NCI-H2196 treated with DMSO at 0.1 percent for 48 hours (cell line): ENCODE results near the gene NPHP1.
A peak's percentile ranks its signal among the peaks of the same experiment; 100 is the strongest.
"Not testable (repeated sequence)": the region's sequence is repeated elsewhere in the genome, so short reads cannot be mapped to it uniquely, and the experiment has no call there.

Experiments
- DNase-seq: peaks from one replicate; lab custom pipeline; 2025; ENCODE audit not compliant: unreplicated experiment; lab: John Stamatoyannopoulos, UW

Gene NPHP1

GRCh38 chr2:110204408-110205385 is at the start of gene NPHP1:
Gene NPHP1, minus strand, starts transcription at chr2:110205013. Its CDS starts 45 bp downstream, at chr2:110204968.
- DNase-seq = peak; percentile 83

GRCh38 chr2:110248081-110248795 is 43.4 kb upstream of the NPHP1 start:
- not testable (repeated sequence) for DNase-seq

- DNase-seq = not testable (repeated sequence)
Observed at GRCh38 chr2:110245488-110246435, 40.9 kb upstream of the NPHP1 start.

- DNase-seq = not testable (repeated sequence)
Observed at GRCh38 chr2:110243283-110243682, 38.5 kb upstream of the NPHP1 start.

DNA sequence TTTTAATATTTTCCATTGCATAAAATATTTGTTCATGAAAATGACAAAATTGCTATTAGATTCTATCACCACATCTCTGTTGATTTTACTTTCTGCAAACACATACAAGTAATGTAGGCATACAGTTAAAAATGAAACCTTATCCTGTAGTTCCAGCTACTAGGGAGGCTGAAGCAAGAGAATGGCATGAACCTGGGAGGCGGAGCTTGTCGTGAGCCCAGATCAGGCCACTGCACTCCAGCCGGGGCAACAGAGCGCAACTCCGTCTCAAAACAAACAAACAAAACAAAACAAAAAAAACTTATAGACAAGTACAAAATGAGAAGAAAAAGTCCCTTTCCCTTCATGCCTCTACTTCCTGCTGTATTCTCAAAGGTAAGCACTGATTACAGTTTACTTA is 29.7 kb upstream of the NPHP1 start:
- DNase-seq = not testable (repeated sequence)

DNA sequence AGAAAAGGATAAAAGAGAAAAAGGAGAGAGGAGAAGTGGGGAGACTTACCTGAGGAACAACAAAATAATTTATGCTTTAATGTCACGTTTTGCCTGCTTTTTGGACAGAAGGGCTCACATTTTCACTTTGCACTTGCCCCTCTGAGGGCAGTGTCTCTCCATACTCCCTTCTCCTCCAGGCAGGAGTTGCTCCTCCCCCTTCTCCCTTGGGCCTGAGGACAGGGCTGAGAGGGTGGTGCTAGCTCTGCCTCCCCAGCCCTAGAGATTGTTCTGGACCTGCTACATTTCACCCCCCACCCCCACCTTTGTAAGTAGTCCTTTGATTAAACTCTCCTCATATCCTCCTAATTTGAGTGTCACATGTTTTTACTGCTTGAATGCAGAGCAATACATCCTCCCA is 25.1 kb upstream of the NPHP1 start:
- not testable (repeated sequence) for DNase-seq

- not testable (repeated sequence) for DNase-seq
Observed at GRCh38 chr2:110222626-110223025, 17.8 kb upstream of the NPHP1 start.

GRCh38 chr2:110221938-110222337 is 17.1 kb upstream of the NPHP1 start:
- no peak for DNase-seq

GRCh38 chr2:110220190-110220564 is 15.4 kb upstream of the NPHP1 start:
- DNase-seq = no peak

- no peak for DNase-seq
Observed at GRCh38 chr2:110219496-110220189, 14.8 kb upstream of the NPHP1 start.

- DNase-seq = not testable (repeated sequence)
Observed at GRCh38 chr2:110218889-110219288, 14.1 kb upstream of the NPHP1 start.

DNA sequence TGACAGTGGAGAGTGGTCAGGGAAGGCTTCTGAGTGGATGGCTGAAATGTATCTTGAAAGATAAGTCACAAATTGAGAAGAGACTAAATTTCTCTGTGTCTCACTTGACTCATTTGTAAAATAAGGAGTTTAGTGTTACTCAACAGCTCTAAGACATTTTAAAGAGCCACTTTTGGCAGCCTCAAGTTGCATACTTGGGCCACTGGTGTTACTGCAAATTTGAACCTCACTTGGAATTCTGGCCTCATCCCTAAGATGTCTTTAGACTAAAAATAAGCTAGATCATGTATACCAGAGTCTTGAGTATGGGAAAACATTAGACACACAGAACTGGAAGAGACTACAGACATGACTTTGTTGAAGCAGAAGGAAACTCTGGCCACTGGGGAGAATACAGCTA is 12.0 kb upstream of the NPHP1 start:
- no peak for DNase-seq

DNA sequence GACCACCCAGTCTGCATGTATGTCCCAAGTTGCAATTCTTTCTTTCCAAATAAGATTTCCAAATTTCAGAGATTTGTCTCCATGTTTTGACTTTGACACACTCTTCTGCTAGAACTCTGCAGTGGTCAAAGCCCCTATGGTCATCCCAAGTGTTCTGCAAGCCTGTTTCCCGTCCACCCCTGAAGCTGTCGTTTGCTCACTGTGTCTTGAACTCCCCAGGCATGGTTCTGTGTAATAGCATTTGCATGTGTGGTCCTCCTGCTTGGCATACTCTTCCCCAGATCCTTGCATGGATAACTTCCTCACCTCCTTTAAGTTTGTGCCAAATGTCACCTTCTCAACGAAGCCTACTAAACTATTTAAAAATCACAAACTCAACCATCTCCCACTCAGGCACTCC is 11.4 kb upstream of the NPHP1 start:
- DNase-seq = no peak

GRCh38 chr2:110215566-110216158 is 10.8 kb upstream of the NPHP1 start:
- DNase-seq = no peak

DNA sequence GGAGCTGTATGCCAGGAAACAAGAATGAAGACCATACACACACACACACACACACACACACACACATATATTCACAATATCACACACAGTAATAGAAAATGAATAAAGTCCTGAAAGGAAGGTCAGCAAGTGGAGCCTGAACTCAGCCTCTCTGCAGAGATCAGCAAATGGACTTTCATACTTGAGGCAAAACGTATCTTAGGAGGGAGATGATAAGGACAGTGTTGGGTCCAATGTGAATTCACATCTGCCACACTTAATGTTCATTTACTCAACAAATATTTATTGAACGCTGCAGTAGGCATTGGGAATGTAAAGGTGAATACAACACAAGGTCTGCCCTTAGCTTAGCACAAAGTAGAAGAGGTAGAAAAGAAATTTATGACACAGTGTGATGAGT is 10.3 kb upstream of the NPHP1 start:
- no peak for DNase-seq

DNA sequence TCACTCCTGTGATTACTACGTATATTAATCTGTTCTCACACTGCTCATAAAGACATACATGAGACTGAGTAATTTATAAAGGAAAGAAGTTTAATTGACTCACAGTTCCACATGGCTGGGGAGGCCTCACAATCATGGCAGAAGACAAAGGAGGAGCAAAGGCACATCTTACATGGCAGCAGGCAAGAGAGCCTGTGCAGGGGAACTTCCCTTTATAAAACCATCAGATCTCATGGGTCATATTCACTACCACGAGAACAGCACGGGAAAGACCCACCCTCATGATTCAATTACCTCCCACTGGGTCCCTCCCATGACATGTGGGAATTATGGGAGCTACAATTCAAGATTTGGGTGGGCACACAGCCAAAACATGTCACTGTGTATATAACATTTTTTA is 8.7 kb upstream of the NPHP1 start:
- not testable (repeated sequence) for DNase-seq

DNA sequence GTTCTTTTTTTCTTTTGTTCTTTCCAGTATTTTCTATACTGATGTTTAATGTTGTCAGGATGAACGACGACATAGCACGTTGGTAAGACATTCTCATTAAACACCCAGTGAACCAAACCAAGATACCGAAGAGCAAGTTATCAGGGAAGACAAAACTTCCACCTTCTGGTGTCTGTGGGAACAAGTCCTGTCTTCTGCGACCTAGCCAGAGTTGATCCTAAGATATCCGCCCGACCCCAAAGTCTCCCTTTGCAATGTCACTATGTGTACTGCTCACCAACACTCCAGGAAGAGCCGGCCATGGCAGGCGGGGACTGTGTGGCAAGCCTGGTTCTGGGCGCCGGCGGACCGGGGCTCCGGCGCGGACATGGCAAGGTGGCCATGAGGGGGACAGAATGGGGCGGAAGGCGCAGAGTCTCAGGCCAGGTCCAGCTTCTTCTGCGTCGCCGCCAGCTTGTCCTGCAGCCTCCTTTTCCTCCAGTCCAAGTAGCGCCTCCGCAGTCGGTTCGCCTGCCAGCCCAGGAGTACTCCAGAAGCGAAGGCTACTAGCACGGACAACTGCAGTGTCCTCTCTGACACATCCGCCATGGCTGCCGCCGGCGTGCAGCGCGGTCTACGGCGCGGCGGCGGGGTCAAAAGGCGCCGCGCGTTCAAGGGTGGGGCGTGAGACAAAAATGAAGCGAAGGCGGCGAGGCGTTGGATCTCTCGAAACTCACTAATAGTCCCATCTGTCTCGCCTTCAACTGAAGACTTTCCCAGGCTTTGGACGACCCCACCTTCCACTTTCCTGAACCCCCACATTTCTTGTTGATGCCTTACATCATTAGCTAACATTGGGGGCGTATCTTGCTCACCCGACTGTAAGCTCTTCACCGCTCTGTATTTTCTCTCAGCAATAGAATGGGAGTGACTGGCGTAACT is 7.4 kb upstream of the NPHP1 start, which contains the start of gene MTLN:
Gene MTLN, minus strand, starts transcription at position 610 of the 921 bp plus-strand sequence. Its CDS starts 22 bp downstream, at position 588.
- DNase-seq = peak; percentile 48

GRCh38 chr2:110205660-110206455 is 1.0 kb upstream of the NPHP1 start:
- DNase-seq = no peak
